Activated CD4-positive, alpha-beta T cell treated with anti-CD3 and anti-CD28 coated beads, Interleukin-2, amount 50 U/mL, for 4 hours (primary cell): ENCODE results near the gene TRIM60.
"Not testable (repeated sequence)": the region's sequence is repeated elsewhere in the genome, so short reads cannot be mapped to it uniquely, and the experiment has no call there.

Source experiments
- DNase-seq, 2 experiments: peaks; one replicate each; pipeline ENCODE4 v3.0.0-alpha.2; 2020

The TRIM60 gene

GRCh38 chr4:165031436-165032211 lies at the start of gene TRIM60:
TRIM60 (plus strand) TSS chr4:165031999; CDS start chr4:165040073, 8,074 bp downstream.
- no peak for DNase-seq

GRCh38 chr4:164989471-164989870 lies 42.3 kb upstream of the TRIM60 start:
- no peak for DNase-seq

GRCh38 chr4:164990786-164991185 lies 41.0 kb upstream of the TRIM60 start:
- DNase-seq, result not testable (repeated sequence)

- not testable (repeated sequence) for DNase-seq
Observed at GRCh38 chr4:164996123-164996522, 35.7 kb upstream of the TRIM60 start.

GRCh38 chr4:164997324-164997723 lies 34.5 kb upstream of the TRIM60 start:
- DNase-seq, result no peak

GRCh38 chr4:164997941-164998340 lies 33.9 kb upstream of the TRIM60 start:
- DNase-seq, result no peak

GRCh38 chr4:164998526-164999080 lies 33.2 kb upstream of the TRIM60 start:
- not testable (repeated sequence) for DNase-seq

GRCh38 chr4:165001957-165002356 lies 29.8 kb upstream of the TRIM60 start:
- DNase-seq, result not testable (repeated sequence)

GRCh38 chr4:165005352-165005925 lies 26.4 kb upstream of the TRIM60 start:
- no peak for DNase-seq

- DNase-seq, result no peak
Observed at GRCh38 chr4:165006456-165006855, 25.3 kb upstream of the TRIM60 start.

- DNase-seq, result no peak
Observed at GRCh38 chr4:165006886-165007285, 24.9 kb upstream of the TRIM60 start.

- no peak for DNase-seq
Observed at GRCh38 chr4:165009493-165010227, 22.1 kb upstream of the TRIM60 start.

GRCh38 chr4:165010487-165010886 lies 21.3 kb upstream of the TRIM60 start:
- no peak for DNase-seq

- DNase-seq, result no peak
Observed at GRCh38 chr4:165010991-165011390, 20.8 kb upstream of the TRIM60 start.

GRCh38 chr4:165011403-165011802 lies 20.4 kb upstream of the TRIM60 start:
- no peak for DNase-seq

- no peak for DNase-seq
Observed at GRCh38 chr4:165013691-165014090, 18.1 kb upstream of the TRIM60 start.

GRCh38 chr4:165016971-165017370 lies 14.8 kb upstream of the TRIM60 start:
- no peak for DNase-seq

- DNase-seq, result not testable (repeated sequence)
Observed at GRCh38 chr4:165019995-165020394, 11.8 kb upstream of the TRIM60 start.

- DNase-seq, result not testable (repeated sequence)
Observed at GRCh38 chr4:165025782-165026181, 6.0 kb upstream of the TRIM60 start.

- no peak for DNase-seq
Observed at GRCh38 chr4:165027762-165028402, 3.9 kb upstream of the TRIM60 start.

GRCh38 chr4:165048170-165048569 lies 16.4 kb downstream of the TRIM60 start:
- DNase-seq, result no peak

- DNase-seq, result no peak
Observed at GRCh38 chr4:165052627-165053026, 20.8 kb downstream of the TRIM60 start.

- no peak for DNase-seq
Observed at GRCh38 chr4:165053645-165054044, 21.8 kb downstream of the TRIM60 start, which contains the start of gene TRIM75. TRIM75 (plus strand) TSS chr4:165053866; CDS start chr4:165059148, 5,282 bp downstream.
